ENCODE measurements around the gene BCL2.

Gene BCL2

DNA sequence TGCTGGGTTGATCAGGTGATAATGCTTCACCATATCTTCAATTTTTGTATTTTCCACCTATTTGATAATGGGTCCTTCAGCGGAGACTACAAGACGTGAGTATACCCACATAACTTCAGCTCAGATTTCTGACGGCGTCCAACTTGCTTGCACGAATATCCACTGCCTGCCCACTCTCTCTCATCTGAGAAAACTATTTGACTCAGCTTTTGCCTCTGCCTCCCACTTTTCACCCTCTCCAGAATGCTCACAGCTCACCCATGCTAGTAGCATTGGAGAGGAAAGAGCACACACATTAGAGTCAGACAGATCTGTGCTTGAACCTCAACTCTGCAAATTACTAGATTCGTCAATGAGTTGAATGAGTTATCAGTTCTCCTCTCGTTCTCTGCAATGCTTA is 166.8 kb downstream of the BCL2 start:
- DNase-seq, result no peak

DNA sequence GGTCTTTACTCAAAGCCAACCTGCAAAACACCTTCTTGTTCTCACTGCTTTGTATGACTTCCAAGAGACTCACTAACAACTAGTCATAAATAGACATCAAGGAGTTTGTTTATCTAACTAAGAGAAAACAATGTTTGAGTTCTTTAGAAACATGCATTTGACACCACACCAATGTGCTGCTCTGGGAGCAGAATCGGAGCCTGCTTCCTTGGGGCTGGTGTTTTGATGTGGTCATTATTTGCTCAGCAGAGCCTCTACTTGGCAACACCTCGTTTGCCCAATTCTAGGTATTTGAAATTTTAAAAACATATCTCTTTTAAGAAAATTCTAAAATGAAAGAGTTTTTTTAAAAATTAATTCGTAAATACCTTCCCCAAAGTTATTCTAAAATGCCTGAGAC is 167.5 kb downstream of the BCL2 start:
- DNase-seq, result no peak

DNA sequence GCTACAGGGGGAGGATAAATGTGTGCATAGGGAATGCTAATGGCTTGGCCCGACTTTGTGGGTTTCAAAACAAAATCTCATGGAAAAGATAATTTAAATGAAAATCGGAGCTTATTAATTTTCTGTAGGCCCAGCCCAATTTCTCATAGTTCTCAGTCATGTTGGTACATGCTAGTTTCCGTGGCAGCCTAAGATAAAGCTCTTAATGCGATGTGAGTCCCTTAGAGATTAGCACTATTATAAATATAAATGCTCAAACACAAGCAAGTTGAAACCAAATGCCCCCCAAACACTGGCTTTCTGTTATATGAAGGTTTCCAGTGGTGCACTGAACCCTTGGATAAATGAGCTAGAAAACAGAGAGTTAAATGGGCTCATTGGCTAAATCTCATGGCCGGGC is 168.0 kb downstream of the BCL2 start:
- DNase-seq, result no peak

- no peak for DNase-seq
Observed at GRCh38 chr18:63150942-63151421, 168.6 kb downstream of the BCL2 start.

DNA sequence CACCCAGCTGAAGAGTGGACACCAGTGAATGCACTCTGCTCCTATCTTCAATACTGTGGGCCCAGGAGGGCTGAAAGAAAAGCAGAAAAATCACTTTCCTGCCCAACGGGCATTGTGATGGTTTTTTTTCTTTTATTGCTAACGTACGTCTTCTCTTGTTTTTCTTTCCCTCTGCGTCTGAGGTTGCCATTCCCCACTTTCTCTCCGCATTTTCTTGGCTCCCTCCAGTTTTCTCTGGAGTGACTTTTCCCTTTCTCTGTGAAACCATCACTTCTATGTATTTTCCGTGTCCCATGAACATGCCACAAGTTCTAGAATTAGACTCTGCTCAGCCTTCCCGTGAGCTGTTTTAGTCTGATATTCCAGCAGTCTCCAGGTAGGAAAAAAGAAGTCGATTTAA is 169.2 kb downstream of the BCL2 start:
- DNase-seq, result no peak

GRCh38 chr18:63149302-63149587 is 170.3 kb downstream of the BCL2 start:
- no peak for DNase-seq

- no peak for DNase-seq
Observed at GRCh38 chr18:63148449-63149301, 170.9 kb downstream of the BCL2 start.

GRCh38 chr18:63147973-63148372 is 171.6 kb downstream of the BCL2 start:
- no peak for DNase-seq

- DNase-seq, result no peak
Observed at GRCh38 chr18:63146828-63147409, 172.7 kb downstream of the BCL2 start.

DNA sequence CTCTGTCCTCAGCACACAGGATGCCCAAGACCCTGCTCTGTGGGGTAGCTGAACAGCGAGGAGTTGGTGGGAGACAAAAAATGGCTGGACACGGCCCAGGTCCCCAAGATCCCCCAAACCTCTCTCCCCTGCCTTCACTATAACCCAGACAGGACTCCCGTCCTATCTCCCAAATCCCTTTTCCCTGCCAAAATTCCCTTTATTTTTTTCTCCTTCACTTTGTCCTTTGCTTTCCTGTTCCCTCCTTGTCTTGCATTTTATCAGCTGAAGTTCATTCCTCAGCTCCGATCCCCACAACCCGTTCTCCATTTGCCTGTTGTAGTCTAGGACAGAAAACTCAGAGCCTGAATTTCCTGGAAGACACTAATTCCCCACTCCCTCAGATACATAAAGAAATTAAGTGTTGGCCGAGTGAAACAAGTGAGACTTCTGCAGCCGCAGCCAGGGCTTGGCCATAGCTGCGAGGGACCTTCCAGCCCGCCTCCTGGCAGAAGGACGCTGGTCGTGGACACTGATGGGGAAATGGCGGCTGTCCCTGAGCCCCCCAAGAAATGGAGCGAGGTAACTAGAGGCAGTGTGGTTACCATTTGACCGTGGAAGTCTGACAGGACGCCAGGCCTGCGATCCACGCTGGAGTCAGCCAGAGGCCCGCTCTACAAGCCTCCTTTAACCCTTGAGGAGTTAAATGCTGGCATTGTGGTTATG is 173.6 kb downstream of the BCL2 start:
- DNase-seq, result no peak

DNA sequence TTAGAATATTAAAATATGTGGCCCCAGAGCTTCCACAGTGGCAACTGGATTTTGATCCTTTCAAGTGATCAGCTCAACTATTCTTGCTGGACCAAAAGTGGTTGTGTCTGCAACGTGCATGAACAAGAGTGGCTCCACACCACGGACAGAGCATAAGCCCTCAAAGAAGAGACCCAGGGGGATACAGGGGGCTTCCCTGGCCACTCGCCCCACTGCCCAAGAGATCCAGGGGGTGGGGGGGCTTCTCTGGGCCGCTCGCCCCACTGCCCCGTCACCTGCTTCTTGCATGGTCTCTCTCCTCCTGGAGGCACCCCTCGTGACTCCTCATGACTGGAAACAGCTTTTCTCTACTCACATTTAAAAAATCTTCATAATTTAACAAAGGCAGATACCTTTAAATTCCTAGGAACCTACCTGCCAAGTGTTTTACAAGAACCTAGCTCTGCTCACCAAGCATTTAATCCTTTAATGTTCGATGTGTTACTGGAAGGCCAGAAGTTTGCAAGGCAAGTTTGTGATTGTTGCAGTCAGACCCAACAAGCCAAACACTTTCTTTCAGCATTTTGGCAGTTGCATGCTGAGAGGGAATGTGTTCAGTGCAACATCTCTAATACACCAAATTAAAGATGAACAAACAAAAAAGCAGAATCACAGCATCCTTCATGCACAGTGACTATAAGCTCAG is 174.3 kb downstream of the BCL2 start:
- DNase-seq, result no peak

GRCh38 chr18:63144748-63145147 is 174.8 kb downstream of the BCL2 start:
- no peak for DNase-seq

GRCh38 chr18:63143330-63143771 is 176.2 kb downstream of the BCL2 start:
- no peak for DNase-seq

DNA sequence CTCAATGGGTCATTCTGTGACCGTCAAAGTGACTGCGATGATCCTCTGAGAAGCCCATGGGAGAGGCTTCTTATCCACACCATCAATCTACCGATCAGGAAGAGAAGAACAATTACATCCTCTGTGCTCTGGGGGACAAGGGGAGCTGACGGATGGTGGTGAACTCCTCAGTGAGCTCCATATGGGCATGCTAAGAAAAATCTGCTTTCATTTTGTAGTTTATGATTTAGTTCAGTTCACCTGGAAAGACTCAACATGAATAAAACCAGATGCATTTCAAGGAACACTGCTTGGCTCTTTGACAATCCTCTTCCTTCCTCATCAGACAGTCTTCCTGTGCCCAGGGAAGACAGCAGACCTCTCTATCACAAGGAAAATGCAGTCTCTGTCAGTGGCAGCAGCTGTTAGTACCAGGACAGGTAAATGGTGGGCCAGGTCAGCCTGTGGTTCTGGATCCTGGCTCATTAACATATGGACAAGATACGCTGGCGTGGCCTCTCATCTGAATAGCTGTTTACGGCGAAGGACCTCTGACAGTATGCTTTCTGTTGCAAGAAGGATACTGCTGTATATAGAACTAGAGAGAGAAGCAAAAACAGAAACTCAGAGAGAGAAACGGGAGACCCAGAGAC is 176.9 kb downstream of the BCL2 start:
- no peak for DNase-seq

DNA sequence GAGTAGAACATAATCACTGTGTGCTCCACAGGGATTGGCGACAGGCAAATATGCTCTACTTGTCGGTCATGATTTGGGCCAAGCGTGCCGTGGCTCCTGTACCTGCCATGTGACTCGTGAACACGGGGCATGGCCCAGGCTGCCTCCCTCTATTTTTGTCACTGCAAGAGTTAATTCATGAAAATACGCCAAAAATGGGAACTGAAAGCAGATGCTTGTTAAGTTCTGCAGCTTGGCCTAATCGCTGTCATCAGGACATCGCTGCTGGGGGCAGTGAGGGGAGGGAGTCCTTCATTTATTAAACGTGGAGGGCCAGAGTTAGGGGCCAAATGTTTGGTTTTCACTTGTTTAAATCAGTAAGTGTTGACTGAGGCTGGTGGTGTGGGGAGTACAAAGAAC is 177.8 kb downstream of the BCL2 start:
- no peak for DNase-seq

GRCh38 chr18:63140997-63141777 is 178.4 kb downstream of the BCL2 start:
- no peak for DNase-seq

GRCh38 chr18:63140038-63140450 is 179.5 kb downstream of the BCL2 start:
- no peak for DNase-seq

GRCh38 chr18:63138436-63139340 is 180.9 kb downstream of the BCL2 start:
- no peak for DNase-seq

GRCh38 chr18:63137999-63138435 is 181.6 kb downstream of the BCL2 start:
- no peak for DNase-seq

GRCh38 chr18:63135101-63135500 is 184.5 kb downstream of the BCL2 start:
- DNase-seq, result no peak

GRCh38 chr18:63132819-63133200 is 186.8 kb downstream of the BCL2 start:
- no peak for DNase-seq

Measured in NCI-H2081 treated with DMSO at 0.1 percent for 48 hours (cell line).